AG09309 (cell line): ENCODE results near the gene EXOSC9.
A peak's percentile ranks its signal among the peaks of the same experiment; 100 is the strongest.

Source experiments
- DNase-seq: peaks from one replicate; pipeline ENCODE4 v3.0.0-alpha.2; 2010; ENCODE audit warnings: low read depth
- H3K4me3 ChIP-seq: 2 replicates; pipeline ENCODE4 v1.5.1; 2011; ENCODE audit warnings: mild to moderate bottlenecking, low read depth, low read length, moderate library complexity; ENCODE audit not compliant: control insufficient read depth
- TF ChIP-seq, protein P1 (sequence below): IDR thresholded peaks from 2 replicates; pipeline ENCODE4 v1.5.1; 2011; ENCODE audit warnings: mild to moderate bottlenecking, low read depth, low read length, inconsistent platforms; ENCODE audit not compliant: insufficient read depth, control insufficient read depth; ENCODE audit errors: missing control alignments

The EXOSC9 gene

DNA sequence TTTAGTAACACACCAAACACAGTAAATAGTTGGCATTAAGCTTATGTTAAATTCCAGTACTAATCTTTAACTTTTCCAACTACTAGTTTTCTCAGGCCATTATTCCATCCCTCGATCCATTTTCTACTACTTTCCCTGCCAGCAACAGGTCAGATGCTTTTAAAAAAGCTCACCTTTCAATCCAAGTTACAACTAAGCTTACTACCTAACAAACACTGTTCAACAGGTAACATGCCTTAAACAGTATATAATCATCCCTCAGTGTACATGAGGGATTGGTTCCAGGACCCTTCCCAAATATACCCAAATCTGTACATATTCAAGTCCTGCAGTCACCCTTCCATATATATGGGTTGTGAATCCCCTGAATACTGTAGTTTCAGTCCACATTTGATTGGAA lies 17.1 kb downstream of the EXOSC9 start:
- DNase-seq, result no peak
- H3K4me3 ChIP-seq, result no peak overlapping the region
- TF ChIP-seq, protein P1, sequence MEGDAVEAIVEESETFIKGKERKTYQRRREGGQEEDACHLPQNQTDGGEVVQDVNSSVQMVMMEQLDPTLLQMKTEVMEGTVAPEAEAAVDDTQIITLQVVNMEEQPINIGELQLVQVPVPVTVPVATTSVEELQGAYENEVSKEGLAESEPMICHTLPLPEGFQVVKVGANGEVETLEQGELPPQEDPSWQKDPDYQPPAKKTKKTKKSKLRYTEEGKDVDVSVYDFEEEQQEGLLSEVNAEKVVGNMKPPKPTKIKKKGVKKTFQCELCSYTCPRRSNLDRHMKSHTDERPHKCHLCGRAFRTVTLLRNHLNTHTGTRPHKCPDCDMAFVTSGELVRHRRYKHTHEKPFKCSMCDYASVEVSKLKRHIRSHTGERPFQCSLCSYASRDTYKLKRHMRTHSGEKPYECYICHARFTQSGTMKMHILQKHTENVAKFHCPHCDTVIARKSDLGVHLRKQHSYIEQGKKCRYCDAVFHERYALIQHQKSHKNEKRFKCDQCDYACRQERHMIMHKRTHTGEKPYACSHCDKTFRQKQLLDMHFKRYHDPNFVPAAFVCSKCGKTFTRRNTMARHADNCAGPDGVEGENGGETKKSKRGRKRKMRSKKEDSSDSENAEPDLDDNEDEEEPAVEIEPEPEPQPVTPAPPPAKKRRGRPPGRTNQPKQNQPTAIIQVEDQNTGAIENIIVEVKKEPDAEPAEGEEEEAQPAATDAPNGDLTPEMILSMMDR, result no peak

DNA sequence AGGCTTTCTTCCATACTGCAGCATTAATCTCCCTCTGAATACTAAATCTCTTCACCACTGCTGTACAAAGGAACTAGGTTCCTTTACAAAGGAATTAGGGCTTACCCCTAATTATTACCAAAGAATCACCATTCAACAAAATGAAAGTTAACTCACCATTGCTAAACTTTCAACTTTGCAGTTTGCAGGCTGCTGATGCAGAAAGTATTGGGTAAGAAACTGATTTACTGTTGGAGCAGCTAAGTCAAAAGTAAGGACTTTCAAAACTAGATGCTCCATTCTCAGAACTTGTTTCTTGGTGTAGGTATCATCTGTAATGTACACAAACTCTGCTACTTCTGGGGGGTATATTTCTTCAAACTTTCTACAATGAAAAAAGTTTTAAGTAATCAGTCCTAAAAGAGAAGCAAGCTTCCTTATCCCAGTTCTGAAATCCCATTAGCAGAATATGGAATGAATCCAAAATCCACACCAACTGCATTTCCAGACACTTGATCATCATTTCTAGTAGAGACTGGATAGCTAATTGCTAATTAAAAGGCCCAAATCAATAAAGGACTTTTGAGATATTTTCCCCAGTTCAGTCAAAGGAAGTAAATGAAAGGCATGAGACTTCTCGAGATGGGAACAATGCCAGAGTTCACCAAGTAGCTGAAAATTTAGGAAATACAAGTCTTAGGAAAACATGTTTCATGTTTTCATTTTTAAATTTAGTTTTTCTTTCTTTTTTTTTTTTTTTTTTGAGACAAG lies 18.3 kb downstream of the EXOSC9 start:
- TF ChIP-seq, protein P1, result no peak
- H3K4me3 ChIP-seq, result no peak overlapping the region
- no peak for DNase-seq

DNA sequence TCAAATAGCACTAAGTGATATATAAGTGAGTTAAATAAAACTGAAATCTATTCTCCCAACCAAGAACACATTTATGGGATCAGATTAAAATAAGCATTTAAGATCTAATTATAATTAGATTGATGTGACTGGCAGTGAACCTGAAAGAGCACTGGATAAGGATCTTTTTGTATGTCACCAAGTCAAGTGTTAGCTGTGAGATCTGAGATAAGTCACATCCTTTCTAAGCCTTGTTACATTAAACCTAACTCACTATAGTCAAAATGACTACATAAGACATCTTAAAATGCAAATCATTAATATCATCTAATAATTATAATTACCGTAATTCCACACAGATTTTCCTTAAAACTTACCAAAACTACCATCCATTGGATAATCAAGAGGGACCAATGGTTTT lies 20.9 kb downstream of the EXOSC9 start:
- H3K4me3 ChIP-seq, result peak overlapping the region; percentile 92
- TF ChIP-seq, protein P1, result no peak
- DNase-seq, result no peak

DNA sequence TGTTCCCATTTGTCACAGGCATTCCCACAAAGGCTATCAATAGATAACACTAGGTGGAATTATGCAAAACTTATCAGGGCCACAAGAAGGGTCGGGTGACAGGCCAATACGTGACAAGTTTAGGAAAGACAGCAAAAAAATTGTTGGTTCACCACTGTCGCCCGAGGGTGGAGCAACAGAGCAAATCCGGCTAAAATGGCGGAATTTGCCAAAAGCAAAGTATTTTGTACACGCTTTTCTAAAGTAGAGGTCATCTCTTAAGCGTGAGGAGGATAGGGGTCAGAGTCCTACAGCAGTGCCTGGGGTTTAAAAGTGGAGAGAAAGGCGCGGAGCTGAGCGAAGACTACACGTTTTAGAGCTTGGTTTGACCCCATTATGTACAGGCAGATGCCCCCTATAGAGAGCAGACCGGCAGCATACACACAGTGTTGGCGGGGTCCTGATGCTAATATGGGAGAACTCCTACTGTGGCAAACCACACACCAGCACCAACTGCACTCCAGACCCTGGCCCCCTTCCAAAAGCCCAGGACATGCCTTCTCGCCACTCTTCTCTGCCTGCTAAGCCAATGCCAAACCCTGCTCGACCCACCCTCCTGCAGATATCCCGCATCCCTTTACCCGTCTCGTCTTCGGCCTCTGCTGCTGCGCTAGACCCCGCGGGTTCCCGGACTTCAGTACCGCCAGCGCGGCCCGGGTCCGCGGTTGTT lies 21.8 kb downstream of the EXOSC9 start:
- H3K4me3 ChIP-seq, result peak overlapping the region; percentile 92
- TF ChIP-seq, protein P1, result no peak
- no peak for DNase-seq

DNA sequence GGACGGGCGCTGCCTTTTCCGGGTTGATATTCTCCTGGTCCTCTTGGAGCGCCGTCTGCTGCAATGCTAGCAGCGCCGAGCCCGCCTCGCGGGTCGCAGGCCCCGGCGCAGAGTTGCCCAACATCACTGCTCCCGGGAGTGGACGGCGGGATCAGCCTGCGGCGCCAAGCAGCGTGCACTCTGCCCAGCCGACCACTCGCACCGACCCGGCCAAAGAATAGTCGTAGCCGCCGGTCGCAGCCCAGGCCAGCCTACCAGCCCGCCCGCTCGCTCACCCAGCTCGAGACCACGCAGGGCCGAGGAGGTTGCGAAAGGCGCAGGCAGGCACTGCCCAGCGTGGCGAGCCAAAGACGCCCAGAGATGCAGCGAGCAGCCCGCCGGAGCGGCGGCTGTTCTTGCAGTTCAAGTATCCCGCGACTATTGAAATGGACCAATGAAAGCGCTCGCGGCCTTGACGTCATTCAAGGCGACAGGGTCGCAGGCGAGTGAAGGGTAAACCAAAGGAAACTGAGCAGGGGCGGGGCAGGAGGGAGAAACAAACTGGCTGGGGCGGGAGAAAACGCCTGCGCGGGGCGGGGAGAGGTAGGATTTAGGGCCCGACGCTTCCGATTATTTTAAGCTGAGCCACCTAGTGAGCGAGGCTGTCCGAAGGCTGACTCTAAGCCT lies 22.5 kb downstream of the EXOSC9 start, which contains the start of gene CCNA2:
Gene CCNA2 (minus strand): TSS at position 379 of the 666 bp plus-strand sequence. CDS start 255 bp downstream, at position 124.
- peak; percentile 86 for DNase-seq
- TF ChIP-seq, protein P1, result no peak
- H3K4me3 ChIP-seq, result peak within 1 kb of the TSS; percentile 92

DNA sequence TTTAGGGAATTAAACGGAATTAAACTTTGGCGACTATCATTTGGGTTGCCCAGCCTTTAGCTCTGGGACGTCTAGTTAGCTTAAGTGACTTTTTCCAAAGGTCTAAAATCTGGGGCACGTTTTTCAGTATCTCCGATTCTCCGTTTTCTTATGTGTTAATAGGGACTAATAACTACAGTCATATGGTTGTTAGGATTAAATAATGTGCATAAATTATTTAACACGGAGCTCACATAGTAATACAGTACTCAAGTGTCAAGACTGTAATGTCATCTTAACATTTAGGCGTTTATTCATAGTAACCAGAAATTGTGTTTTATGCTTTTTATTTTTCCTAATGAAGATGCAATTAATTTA lies 23.0 kb downstream of the EXOSC9 start:
- no peak for DNase-seq
- TF ChIP-seq, protein P1, result no peak
- peak overlapping the region; percentile 92 for H3K4me3 ChIP-seq
